22Rv1 (cell line): ENCODE measurements around the gene KLHL11.

Source experiments
- ZFX ChIP-seq: fragments of 450-650 bp; IDR thresholded peaks from 2 replicates; pipeline ENCODE4 v1.6.1; 2017; ENCODE audit warnings: antibody characterized with exemption, borderline replicate concordance
- TF ChIP-seq, protein P1 (sequence below): fragments of 450-650 bp; IDR thresholded peaks from 2 replicates; pipeline ENCODE4 v1.5.1; 2017; ENCODE audit warnings: mild to moderate bottlenecking

DNA sequence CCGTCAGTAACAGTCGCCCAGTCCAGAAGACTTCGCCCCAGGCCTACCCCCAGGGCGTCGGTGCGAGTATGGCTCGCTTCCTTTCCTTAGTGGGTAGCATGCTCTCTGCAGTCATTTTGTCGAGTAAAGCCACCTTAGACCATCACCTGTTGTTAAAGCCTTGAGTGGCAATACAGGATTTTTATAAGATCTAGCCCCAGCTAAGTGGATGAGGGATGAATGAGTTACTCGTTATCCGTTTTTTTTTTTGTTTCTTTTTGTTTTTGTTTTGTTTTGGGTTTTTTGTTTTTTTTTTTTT, 322 bp upstream of the KLHL11 start:
- TF ChIP-seq, protein P1, sequence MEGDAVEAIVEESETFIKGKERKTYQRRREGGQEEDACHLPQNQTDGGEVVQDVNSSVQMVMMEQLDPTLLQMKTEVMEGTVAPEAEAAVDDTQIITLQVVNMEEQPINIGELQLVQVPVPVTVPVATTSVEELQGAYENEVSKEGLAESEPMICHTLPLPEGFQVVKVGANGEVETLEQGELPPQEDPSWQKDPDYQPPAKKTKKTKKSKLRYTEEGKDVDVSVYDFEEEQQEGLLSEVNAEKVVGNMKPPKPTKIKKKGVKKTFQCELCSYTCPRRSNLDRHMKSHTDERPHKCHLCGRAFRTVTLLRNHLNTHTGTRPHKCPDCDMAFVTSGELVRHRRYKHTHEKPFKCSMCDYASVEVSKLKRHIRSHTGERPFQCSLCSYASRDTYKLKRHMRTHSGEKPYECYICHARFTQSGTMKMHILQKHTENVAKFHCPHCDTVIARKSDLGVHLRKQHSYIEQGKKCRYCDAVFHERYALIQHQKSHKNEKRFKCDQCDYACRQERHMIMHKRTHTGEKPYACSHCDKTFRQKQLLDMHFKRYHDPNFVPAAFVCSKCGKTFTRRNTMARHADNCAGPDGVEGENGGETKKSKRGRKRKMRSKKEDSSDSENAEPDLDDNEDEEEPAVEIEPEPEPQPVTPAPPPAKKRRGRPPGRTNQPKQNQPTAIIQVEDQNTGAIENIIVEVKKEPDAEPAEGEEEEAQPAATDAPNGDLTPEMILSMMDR: no peak
- no peak for TF ChIP-seq ZFX
